22Rv1 (cell line): Measurements from ENCODE around the gene SYNGR1.

Source experiments
- CTCF ChIP-seq: fragments of 450-650 bp; IDR thresholded peaks from 2 replicates; pipeline ENCODE4 v1.5.1; 2017; ENCODE audit warnings: mild to moderate bottlenecking
- ZFX ChIP-seq: fragments of 450-650 bp; IDR thresholded peaks from 2 replicates; pipeline ENCODE4 v1.6.1; 2017; ENCODE audit warnings: antibody characterized with exemption, borderline replicate concordance

GRCh38 chr22:39409516-39410029 is 59.8 kb downstream of the SYNGR1 start:
- TF ChIP-seq CTCF (no peak), ZFX (no peak)
